NCI-H1417 treated with DMSO at 0.1 percent for 48 hours (cell line): ENCODE results near the gene KLF1.
A peak's percentile ranks its signal among the peaks of the same experiment; 100 is the strongest.
"Not testable (repeated sequence)": the region's sequence is repeated elsewhere in the genome, so short reads cannot be mapped to it uniquely, and the experiment has no call there.

Source experiments
- DNase-seq: peaks from one replicate; lab custom pipeline; 2025; lab: John Stamatoyannopoulos, UW

Gene KLF1

DNA sequence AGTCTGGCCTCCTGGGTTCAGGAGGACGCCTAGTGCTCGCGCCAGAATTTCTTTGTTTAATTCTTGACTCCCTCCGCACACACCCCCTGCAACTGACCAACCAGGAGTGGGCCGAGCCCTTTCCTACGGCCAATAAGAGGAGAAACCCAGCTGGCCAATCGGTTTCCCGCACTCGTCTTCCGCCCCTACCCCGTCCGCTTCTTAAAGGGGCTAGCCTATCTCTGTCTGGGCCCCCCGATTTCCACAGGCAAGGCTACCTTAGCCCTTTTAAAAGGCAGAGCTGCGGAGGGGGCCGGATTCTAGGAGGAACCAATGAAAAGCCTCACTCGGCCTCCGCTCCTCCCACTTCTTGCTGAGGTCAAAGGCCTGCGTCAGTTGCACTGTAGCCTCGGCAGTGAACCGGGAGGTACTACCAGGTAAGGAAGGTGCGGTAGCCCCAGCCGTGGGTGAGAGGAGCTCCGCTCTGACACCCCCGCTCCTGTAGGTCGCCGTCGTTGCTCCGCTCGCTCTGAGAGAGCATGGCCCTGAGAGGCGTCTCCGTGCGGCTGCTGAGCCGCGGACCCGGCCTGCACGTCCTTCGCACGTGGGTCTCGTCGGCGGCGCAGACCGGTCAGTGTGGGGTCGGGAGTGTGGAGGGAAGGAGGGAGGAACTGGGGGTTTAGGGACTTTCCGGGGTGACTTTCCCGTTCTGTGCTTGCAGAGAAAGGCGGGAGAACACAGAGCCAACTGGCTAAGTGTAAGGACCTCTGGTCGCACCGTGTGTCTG is 4.0 kb upstream of the KLF1 start, which contains the start of gene GCDH:
Gene GCDH (plus strand): TSS at position 374 of the 766 bp plus-strand sequence. CDS start 145 bp downstream, at position 519.
- peak; percentile 99 for DNase-seq

GRCh38 chr19:12890299-12890786 is 3.3 kb upstream of the KLF1 start:
- DNase-seq = not testable (repeated sequence)

DNA sequence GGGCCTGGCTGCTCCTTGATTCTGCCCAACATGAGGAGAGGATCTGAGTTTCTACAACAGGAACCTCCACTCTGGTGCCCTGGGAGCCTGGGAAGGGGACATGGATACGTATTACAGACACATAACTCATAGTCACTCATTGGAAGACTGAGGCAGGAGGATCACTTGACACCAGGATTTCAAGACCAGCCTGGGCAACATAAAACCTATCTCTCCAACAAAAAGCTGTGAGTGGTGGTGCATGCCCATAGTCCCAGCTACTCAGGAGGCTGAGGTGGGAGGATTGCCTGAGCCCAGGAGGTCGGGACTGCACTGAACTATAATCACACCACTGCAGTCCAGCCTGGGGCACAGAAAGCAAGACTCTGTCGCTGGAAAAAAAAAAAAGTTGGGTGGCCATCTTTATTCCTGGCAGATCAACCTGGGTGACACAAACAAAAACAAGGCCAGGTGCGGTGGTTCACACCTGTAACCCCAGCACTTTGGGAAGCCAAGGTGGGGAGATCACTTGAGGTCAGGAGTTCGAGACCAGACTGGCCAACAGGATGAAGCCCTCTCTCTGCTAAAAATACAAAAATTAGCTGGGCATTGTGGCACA is 1.1 kb upstream of the KLF1 start:
- DNase-seq = no peak

DNA sequence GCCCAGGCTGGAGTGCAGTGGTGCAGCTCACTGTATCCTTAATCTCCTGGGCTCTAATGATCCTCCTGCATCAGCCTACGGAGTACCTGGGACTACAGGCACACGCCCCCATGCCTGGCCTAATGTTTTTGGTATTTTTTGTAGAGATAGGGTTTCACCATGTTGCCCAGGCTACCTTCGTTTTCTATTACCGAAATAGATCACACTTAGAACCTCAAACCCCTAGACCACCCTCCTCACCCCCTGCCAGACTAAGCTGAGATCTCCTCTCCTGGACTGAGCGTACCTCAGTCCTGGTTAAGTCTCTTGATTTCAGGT is 391 bp downstream of the KLF1 start:
- no peak for DNase-seq

DNA sequence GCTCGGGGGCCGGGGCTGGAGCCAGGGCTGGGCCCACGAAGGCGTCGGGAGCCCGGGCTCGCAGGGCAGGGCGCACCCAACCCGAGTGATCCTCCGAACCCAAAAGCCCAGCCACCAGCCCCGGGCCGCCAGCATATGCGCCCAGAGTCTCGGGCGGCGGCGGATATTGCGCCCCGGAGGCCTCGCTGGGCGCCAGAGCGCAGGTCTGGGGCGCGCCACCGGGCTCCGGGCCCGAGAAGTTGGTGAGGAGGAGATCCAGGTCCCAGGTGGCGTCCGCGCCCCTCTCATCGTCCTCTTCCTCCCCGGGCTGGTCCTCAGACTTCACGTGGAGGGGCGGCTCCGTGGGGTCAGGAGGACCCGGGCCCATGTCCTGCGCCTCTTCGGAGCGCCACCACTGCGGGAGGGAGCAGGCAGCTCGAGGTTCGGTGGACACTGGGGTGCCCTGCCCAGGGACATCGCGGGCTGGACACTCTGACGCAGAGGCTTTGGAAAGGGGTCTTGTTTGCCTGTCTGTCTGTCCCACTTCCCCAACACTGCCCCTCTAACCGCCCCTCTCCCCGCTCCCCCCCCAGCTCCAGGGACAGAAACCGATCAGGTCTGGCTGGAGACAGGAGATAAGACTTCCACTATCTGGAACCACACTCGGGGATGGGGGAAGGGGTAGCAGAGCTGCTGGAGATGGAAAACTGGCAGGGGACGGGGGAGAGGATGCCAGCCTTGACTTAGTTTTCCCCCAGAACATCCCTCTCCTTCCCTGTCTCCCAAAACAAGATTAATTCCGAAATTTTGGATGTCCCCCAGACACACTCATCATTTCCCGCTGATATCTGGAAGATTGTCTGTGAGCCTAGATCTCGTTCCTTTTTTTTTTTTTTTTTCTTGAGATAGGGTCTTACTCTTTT is 1.0 kb downstream of the KLF1 start:
- no peak for DNase-seq

DNA sequence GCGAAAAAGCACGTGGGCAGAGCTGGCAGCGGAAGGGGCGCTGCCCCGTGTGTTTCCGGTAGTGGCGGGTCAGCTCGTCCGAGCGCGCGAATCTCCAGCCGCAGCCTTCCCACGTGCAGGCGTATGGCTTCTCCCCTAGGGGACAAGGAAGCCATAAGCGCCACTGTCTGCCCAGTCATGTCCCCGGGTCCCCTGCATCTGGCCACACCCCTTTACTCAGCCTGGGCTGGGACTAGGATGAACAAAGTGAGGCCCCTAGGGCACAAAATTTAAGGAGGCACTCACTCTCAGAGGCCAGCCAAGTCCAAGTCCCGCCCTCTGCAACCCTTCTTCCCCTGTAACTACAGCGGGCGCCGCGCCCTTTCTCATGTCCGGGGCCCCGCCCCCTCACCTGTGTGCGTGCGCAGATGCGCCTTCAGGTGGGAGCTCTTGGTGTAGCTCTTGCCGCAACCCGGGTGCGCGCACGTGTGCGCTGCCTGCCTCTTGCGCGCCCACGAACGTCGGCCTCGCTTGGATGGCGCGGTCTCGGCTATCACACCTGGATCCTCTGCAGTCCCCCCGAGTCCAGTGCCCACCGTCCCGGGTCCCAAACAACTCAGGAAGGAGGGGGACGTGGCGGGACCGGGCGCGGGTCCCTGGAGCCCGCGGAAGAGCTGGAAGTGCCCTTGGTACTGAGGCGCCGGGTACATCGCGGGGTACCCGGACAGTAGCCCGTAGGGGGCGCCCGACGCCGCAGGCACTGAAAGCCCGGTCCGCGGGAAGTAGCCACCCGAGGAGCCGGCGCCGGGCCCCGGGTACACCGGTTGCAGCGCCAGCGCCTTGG is 1.9 kb downstream of the KLF1 start:
- peak; percentile 21 for DNase-seq

DNA sequence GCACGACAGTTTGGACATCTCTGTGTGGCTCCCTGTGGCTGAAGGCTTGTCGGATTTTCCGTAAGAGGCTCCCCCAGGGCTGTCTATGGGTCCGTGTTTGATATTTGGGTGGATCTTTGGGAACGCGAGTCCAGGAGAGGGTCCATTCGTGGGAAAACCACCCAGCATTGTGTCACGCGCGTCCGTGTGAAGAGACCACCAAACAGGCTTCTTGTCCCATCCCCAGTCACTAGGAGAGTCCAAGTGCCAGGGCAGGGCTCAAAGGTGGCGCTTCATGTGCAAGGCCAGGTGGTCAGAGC is 2.4 kb downstream of the KLF1 start:
- no peak for DNase-seq

- DNase-seq = no peak
Observed at GRCh38 chr19:12884202-12884601, 2.8 kb downstream of the KLF1 start.

DNA sequence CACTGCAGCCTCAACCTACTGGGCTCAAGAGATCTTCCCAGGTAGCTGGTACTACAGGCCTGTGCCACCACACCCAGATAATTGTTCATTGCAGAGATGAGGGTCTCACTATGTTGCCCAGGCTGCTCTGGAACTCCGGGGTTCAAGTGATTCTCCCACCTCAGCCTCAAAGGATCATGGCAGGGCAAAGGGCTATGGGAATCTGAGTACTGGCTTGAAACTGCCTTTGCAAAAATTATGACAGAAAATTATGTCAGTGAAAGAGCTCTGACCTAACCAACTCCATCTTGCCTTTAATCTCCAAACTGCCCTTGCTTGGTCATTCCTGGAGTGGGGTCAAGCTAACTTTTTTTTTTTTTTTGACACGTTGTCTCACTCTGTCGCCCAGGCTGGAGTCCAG is 4.4 kb downstream of the KLF1 start:
- no peak for DNase-seq

DNA sequence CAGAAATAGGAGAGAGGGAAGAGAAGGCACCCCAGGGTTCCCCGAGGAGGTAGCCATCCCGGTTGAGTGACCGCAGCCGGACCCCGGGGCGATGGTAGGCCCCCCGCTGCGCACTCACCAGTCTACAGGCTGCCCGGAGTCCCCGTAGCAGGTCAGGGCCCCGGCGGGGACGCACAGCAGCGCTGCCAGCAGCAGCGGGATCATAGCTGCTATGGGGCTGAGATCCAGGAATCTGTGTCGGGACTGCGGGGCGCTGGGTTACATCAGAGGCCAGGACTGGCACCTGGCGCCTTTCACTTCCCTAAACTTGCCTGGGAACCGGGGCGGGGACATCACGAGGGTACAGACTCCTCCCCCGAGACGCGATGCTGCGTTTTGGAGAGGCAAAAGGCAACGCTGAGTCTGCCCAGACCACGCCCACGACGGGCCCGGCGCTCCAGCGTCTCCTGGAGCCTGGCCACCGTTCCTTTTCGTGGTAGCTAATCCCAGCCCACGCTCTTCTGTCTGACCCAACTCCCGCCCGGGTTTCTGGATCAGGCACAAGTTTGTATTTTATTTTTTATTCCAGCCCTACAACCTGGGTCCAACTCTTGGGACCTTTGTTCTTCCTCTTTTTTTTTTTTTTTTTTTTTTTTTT is 5.7 kb downstream of the KLF1 start, which contains the start of gene DNASE2:
Gene DNASE2 (minus strand): TSS at position 278 of the 637 bp plus-strand sequence. CDS start 74 bp downstream, at position 204.
- peak; percentile 83 for DNase-seq

- DNase-seq = no peak
Observed at GRCh38 chr19:12880551-12881171, 6.3 kb downstream of the KLF1 start.

- no peak for DNase-seq
Observed at GRCh38 chr19:12875086-12875485, 11.9 kb downstream of the KLF1 start.

- no peak for DNase-seq
Observed at GRCh38 chr19:12873891-12874745, 12.9 kb downstream of the KLF1 start.

- DNase-seq = no peak
Observed at GRCh38 chr19:12872941-12873890, 13.8 kb downstream of the KLF1 start.

GRCh38 chr19:12872255-12872654 is 14.7 kb downstream of the KLF1 start:
- DNase-seq = no peak

DNA sequence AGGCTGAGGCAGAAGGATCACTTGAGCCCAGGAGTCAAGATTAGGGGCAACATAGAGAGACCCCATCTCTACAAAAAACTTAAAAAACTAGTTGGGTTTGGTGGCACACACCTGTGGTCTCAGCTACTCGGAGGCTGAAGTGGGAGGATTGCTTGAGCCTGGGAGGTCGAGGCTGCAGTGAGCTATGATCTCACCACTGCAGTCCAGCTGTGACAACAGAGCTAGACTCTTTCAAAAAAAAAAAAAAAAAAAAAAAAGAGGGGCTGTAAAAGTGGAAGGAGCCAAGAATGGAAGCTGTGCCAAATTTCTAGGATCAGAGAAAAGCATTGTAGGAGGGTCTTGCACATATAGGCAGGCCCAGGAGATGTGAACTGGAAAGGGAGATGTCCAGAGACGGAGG is 15.3 kb downstream of the KLF1 start:
- no peak for DNase-seq

- DNase-seq = no peak
Observed at GRCh38 chr19:12868540-12869112, 18.4 kb downstream of the KLF1 start.
